Head of caudate nucleus (tissue), 42 donors: Measurements from ENCODE around the gene ZDHHC20.
"Not testable (repeated sequence)": the region's sequence is repeated elsewhere in the genome, so short reads cannot be mapped to it uniquely, and the experiment has no call there.

Experiments used
- DNase-seq, 42 donors: peaks; one replicate each; pipeline versions ENCODE4 v3.0.0 to v3.0.0-alpha.2; 2020 to 2021; ENCODE audit warnings: mixed read lengths in 7 of 42
- intact Hi-C: fragments of 100-400 bp; cut with DNase I; formaldehyde crosslinking; loops from one replicate; pipeline ENCODE4 v1.15.0; 2022

ZDHHC20 gene

GRCh38 chr13:21445759-21446158 is 13.3 kb downstream of the ZDHHC20 start:
- intact Hi-C loops: no loop called here
- DNase-seq: no peak

- intact Hi-C loops: no loop called here
- no peak for DNase-seq
Observed at GRCh38 chr13:21443171-21443570, 15.9 kb downstream of the ZDHHC20 start.

GRCh38 chr13:21436582-21436981 is 22.5 kb downstream of the ZDHHC20 start:
- intact Hi-C loops: no loop called here
- no peak for DNase-seq

- intact Hi-C loops: no loop called here
- DNase-seq: peak in 30 of 42 donors; percentile 7 to 72 (median 32)
Observed at GRCh38 chr13:21435687-21436151, 23.4 kb downstream of the ZDHHC20 start.

GRCh38 chr13:21435231-21435630 is 23.9 kb downstream of the ZDHHC20 start:
- DNase-seq: no peak
- intact Hi-C loops: no loop called here

GRCh38 chr13:21434588-21434987 is 24.5 kb downstream of the ZDHHC20 start:
- intact Hi-C loops: no loop called here
- peak in 9 of 42 donors; percentile 7 to 58 (median 18) for DNase-seq

GRCh38 chr13:21429211-21429610 is 29.9 kb downstream of the ZDHHC20 start:
- intact Hi-C loops: no loop called here
- DNase-seq: no peak

GRCh38 chr13:21427741-21428140 is 31.4 kb downstream of the ZDHHC20 start:
- intact Hi-C loops: no loop called here

GRCh38 chr13:21426238-21426637 is 32.9 kb downstream of the ZDHHC20 start:
- DNase-seq: no peak
- intact Hi-C loops: no loop called here

More at GRCh38 chr13:21427741-21428140, 31.4 kb downstream of the ZDHHC20 start:
- DNase-seq: no peak

- intact Hi-C loops: no loop called here
- DNase-seq: no peak
Observed at GRCh38 chr13:21420706-21421105, 38.4 kb downstream of the ZDHHC20 start.

- intact Hi-C loops: no loop called here
- no peak for DNase-seq
Observed at GRCh38 chr13:21413013-21413412, 46.1 kb downstream of the ZDHHC20 start.

GRCh38 chr13:21410453-21410852 is 48.6 kb downstream of the ZDHHC20 start:
- intact Hi-C loops, DNase-seq: not testable (repeated sequence)

GRCh38 chr13:21405309-21405708 is 53.8 kb downstream of the ZDHHC20 start:
- intact Hi-C loops: no loop called here
- DNase-seq: peak in 27 of 42 donors; percentile 8 to 68 (median 31)

GRCh38 chr13:21402586-21403307 is 56.4 kb downstream of the ZDHHC20 start:
- intact Hi-C loops: no loop called here
- DNase-seq: peak in 3 of 42 donors; percentile 8 to 17 (median 17)

GRCh38 chr13:21399741-21400140 is 59.4 kb downstream of the ZDHHC20 start:
- DNase-seq: no peak
- intact Hi-C loops: no loop called here

- intact Hi-C loops: no loop called here
- DNase-seq: no peak
Observed at GRCh38 chr13:21395953-21396352, 63.1 kb downstream of the ZDHHC20 start.

- no peak for DNase-seq
- intact Hi-C loops: no loop called here
Observed at GRCh38 chr13:21389124-21389523, 70.0 kb downstream of the ZDHHC20 start.

GRCh38 chr13:21385710-21386109 is 73.4 kb downstream of the ZDHHC20 start:
- DNase-seq: no peak
- intact Hi-C loops: no loop called here

GRCh38 chr13:21383090-21383489 is 76.0 kb downstream of the ZDHHC20 start:
- intact Hi-C loops: no loop called here

GRCh38 chr13:21376998-21377985 is 81.8 kb downstream of the ZDHHC20 start:
- intact Hi-C loops, DNase-seq: not testable (repeated sequence)

More at GRCh38 chr13:21383090-21383489, 76.0 kb downstream of the ZDHHC20 start:
- no peak for DNase-seq
